SK-N-DZ (cell line): Measurements from ENCODE around the gene SH3GLB1.

Source experiments
- DNase-seq: peaks from one replicate; pipeline ENCODE4 v3.0.0-alpha.2; 2015; ENCODE audit warnings: low spot score

Gene SH3GLB1

GRCh38 chr1:86733340-86733739, 29.0 kb downstream of the SH3GLB1 start:
- DNase-seq: no peak

GRCh38 chr1:86739648-86740509, 35.5 kb downstream of the SH3GLB1 start:
- DNase-seq: no peak

- DNase-seq: no peak
Observed at GRCh38 chr1:86741947-86742572, 37.7 kb downstream of the SH3GLB1 start.

GRCh38 chr1:86747304-86747703, 42.9 kb downstream of the SH3GLB1 start:
- DNase-seq: no peak

- no peak for DNase-seq
Observed at GRCh38 chr1:86748622-86749373, 44.4 kb downstream of the SH3GLB1 start.

- DNase-seq: no peak
Observed at GRCh38 chr1:86750076-86750475, 45.7 kb downstream of the SH3GLB1 start.

- no peak for DNase-seq
Observed at GRCh38 chr1:86750530-86750929, 46.2 kb downstream of the SH3GLB1 start.

- DNase-seq: no peak
Observed at GRCh38 chr1:86751923-86752322, 47.5 kb downstream of the SH3GLB1 start.

- peak; percentile 16 for DNase-seq
Observed at GRCh38 chr1:86753700-86754099, 49.3 kb downstream of the SH3GLB1 start.

GRCh38 chr1:86754265-86754974, 50.0 kb downstream of the SH3GLB1 start:
- DNase-seq: no peak

- no peak for DNase-seq
Observed at GRCh38 chr1:86756062-86756406, 51.7 kb downstream of the SH3GLB1 start.

GRCh38 chr1:86757272-86757984, 53.1 kb downstream of the SH3GLB1 start:
- DNase-seq: peak; percentile 32

GRCh38 chr1:86758570-86758969, 54.2 kb downstream of the SH3GLB1 start:
- no peak for DNase-seq

GRCh38 chr1:86760199-86760598, 55.8 kb downstream of the SH3GLB1 start:
- DNase-seq: no peak

GRCh38 chr1:86762336-86762735, 58.0 kb downstream of the SH3GLB1 start:
- DNase-seq: no peak

GRCh38 chr1:86764523-86764922, 60.1 kb downstream of the SH3GLB1 start:
- DNase-seq: no peak

- DNase-seq: peak; percentile 75
Observed at GRCh38 chr1:86765073-86765472, 60.7 kb downstream of the SH3GLB1 start.

GRCh38 chr1:86765674-86766073, 61.3 kb downstream of the SH3GLB1 start:
- no peak for DNase-seq

- DNase-seq: no peak
Observed at GRCh38 chr1:86768554-86768953, 64.2 kb downstream of the SH3GLB1 start.

GRCh38 chr1:86769065-86769464, 64.7 kb downstream of the SH3GLB1 start:
- no peak for DNase-seq
